Measurements from ENCODE around the gene PIPOX.

Gene PIPOX

DNA sequence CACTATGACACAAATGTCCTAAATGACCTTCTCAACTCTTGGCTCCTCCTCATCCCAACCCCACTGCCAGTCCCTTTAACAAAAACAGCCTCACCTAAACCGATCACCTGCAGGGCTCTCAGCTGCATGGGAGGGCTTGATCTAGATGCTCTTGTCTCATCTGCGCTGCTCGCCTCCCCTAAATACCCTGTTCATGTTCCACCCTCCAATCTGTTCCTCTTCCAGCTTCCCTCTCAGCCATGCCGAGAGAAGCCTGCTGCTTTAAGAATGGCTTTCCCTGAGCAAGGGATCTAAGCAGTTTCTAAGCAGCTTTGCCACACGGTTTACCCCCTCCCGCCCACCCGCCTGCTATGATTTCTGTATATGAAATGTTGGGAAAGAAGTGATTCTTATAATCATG, 23.7 kb downstream of the PIPOX start:
- ATAC-seq (replicated peaks) (no peak), DNase-seq (no peak)
- Mint-ChIP-seq H3K27ac (no peak overlapping the region), H3K4me1 (no peaks in the 10 kb centered on the region), H3K4me3 (no peak overlapping the region), H3K27me3 (no peaks in the 10 kb centered on the region), H3K36me3 (no peaks in the 10 kb centered on the region), H3K9me3 (no peaks in the 10 kb centered on the region)

DNA sequence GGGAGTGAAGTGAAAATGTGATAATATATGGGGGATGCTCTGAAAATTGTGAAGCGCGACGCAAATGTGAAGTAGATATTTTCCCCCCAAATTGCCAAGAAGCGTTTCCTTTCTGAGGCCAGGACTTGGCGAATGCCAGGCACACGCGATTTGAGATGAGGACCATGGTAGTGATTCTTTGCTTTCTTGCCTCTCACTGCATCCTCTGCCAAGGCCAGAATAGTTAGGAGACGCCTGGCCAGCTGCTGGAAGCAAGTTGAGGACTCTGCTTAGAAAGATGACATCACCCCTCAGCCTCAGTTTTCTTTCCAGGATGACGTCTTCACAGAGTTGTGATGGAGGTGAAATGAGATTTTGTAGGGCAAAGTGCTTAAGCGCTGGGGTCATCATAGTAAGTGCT, 25.9 kb downstream of the PIPOX start:
- ATAC-seq (replicated peaks) (no peak), DNase-seq (no peak)
- Mint-ChIP-seq H3K27ac (no peak overlapping the region), H3K36me3 (no peaks in the 10 kb centered on the region), H3K27me3 (no peaks in the 10 kb centered on the region), H3K4me3 (no peak overlapping the region), H3K9me3 (no peaks in the 10 kb centered on the region), H3K4me1 (no peaks in the 10 kb centered on the region)

DNA sequence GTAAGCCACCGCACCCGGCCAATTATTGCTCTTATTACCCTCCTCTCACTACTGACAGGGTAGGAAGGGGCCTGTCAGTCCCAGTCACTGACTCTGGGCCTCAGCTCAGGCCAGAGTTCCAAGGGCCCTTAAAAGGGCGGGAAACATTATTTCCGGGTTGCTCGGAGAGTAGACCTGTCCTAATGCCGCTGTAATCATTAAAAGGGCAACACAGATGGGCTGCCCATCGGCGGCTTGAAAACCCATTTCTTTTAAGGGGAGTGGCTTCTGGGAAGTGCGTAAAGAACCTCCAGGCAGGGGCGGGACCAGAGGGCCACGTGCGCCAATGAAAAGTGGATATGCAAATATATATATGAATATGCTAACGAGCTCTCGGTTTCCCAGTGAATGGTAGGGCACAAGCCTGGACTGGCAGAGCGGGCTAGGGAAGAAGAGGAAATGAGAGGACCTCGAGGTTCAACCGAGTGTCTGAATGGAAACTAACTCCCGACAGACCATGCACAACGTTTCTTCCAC, 26.6 kb downstream of the PIPOX start:
- DNase-seq: no peak
- Mint-ChIP-seq H3K9me3 (no peaks in the 10 kb centered on the region), H3K27ac (no peak overlapping the region)

DNA sequence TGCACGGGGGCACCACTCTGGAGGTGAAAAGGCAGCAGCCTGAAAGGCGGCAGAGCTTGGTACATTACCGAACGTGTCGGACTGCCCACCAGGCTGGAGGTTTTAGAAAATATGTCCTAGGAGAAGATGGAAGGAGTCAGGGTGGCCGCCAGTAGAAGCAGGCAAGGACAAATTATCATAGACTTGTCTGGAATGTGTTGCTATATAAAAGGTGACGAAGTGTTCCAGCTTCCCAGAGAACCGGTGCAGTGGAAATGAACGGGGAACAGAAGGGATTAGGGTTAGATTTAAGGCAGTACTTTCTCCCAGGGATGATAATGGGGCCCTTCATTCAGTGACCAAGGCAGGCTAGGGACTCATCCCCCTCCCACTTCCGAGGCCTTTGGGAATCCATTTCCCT, 27.4 kb downstream of the PIPOX start:
- Mint-ChIP-seq H3K27ac (no peak overlapping the region), H3K27me3 (no peaks in the 10 kb centered on the region)

More for the DNA sequence above, 26.6 kb downstream of the PIPOX start:
- Mint-ChIP-seq H3K4me3 (no peak overlapping the region), H3K36me3 (no peaks in the 10 kb centered on the region), H3K27me3 (no peaks in the 10 kb centered on the region), H3K4me1 (no peaks in the 10 kb centered on the region)
- no peak for ATAC-seq (replicated peaks)

DNA sequence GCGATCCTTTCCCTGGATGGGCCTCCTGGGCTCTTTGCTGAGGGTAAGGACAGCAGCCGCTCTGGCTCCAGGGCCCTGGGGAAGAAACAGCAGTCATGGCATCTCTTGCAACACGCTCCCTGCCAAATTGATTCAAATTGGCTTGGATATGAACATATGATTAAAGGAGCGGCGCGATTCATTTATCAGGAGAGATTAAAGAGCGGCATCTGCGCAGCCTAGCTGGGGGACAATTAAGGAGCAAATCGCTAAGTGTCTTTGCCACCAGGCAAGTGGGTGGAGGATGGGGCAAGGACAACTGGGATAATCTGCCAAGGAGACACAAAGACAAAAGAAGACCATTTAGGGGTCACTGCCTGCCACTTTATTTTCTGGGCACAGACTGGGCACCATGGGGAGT, 27.8 kb downstream of the PIPOX start:
- no peaks in the 10 kb centered on the region for H3K9me3 Mint-ChIP-seq

More for the DNA sequence above, 27.4 kb downstream of the PIPOX start:
- DNase-seq (no peak), ATAC-seq (replicated peaks) (no peak)
- Mint-ChIP-seq H3K9me3 (no peaks in the 10 kb centered on the region), H3K4me1 (no peaks in the 10 kb centered on the region), H3K36me3 (no peaks in the 10 kb centered on the region), H3K4me3 (no peak overlapping the region)

DNA sequence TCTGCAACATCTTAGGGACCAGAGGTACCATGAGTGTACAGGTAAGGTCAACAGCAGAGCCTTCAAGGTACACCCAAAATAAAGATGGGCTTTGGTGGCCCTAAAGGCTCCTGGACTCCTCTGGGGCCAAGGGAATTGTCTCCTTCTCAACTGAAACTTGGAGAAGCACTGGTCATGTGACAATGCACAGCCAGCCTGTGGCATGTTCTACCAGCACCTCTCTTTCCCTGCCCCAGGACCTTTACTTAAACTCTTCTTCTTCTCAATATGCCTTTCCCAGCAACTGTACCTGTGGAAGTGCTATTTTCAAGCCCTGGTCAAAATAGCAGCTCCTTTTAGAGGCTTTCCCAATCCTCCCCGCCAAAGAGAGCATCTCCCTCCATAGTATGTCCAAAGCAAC, 28.4 kb downstream of the PIPOX start:
- DNase-seq: no peak
- Mint-ChIP-seq H3K36me3 (no peaks in the 10 kb centered on the region), H3K27ac (no peak overlapping the region), H3K4me3 (no peak overlapping the region), H3K27me3 (no peaks in the 10 kb centered on the region), H3K4me1 (no peaks in the 10 kb centered on the region), H3K9me3 (no peaks in the 10 kb centered on the region)
- ATAC-seq (replicated peaks): no peak

More for the DNA sequence above, 27.8 kb downstream of the PIPOX start:
- Mint-ChIP-seq H3K36me3 (no peaks in the 10 kb centered on the region), H3K27me3 (no peaks in the 10 kb centered on the region), H3K4me3 (no peak overlapping the region), H3K27ac (no peak overlapping the region), H3K4me1 (no peaks in the 10 kb centered on the region)
- DNase-seq (no peak), ATAC-seq (replicated peaks) (no peak)

DNA sequence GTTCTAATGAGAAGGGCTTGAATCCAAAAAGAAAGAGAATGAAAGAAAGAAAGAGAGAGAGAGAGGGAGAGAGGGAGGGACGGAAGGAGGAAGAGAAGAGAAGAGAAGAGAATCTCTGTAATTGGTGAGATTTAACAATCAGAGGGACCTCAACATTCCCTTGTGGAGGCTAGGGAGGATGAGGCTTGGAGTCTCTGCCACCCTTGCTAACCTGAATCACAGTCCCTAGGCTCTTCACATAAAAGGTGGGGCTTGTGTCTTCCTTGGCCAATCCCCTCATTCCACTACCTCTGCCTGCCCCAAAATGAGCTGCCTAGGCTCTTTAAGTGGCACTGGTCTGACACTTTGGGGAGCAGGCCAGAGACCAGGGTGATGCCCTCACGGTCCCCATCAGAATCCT, 30.1 kb downstream of the PIPOX start:
- Mint-ChIP-seq H3K4me1 (no peaks in the 10 kb centered on the region), H3K36me3 (peaks cover 4 to 8% of the 10 kb centered on the region in 2 donors), H3K27me3 (no peaks in the 10 kb centered on the region), H3K9me3 (no peaks in the 10 kb centered on the region), H3K4me3 (no peak overlapping the region), H3K27ac (peak overlapping the region; percentile 53)
- DNase-seq: no peak
- no peak for ATAC-seq (replicated peaks)

DNA sequence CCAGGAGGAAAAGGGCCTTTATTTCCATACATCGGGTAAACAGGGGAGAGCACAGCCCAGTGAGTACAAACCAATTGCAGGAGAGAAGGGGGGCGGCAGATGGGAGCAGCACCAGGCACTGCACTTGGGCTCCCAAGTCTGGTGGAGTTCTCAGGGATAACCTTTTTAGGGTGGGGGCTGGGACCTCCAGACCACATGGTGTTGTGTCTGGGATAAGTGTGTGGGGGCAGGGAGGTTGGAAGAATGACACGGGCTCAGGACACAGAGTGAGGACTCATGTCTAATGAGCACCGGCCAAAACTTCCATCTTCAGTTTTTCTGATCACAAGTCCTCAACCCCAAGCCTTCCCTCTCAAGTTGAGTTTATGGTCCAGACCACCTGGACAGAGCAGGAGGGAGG, 30.6 kb downstream of the PIPOX start:
- no peaks in the 10 kb centered on the region for H3K9me3 Mint-ChIP-seq
- no peaks in the 10 kb centered on the region for H3K27me3 Mint-ChIP-seq
- no peak for ATAC-seq (replicated peaks)
- H3K36me3 Mint-ChIP-seq: peaks cover 4 to 8% of the 10 kb centered on the region in 2 donors
- H3K4me1 Mint-ChIP-seq: no peaks in the 10 kb centered on the region
- peak overlapping the region; percentile 37 for H3K27ac Mint-ChIP-seq
- DNase-seq: no peak
- H3K4me3 Mint-ChIP-seq: no peak overlapping the region

DNA sequence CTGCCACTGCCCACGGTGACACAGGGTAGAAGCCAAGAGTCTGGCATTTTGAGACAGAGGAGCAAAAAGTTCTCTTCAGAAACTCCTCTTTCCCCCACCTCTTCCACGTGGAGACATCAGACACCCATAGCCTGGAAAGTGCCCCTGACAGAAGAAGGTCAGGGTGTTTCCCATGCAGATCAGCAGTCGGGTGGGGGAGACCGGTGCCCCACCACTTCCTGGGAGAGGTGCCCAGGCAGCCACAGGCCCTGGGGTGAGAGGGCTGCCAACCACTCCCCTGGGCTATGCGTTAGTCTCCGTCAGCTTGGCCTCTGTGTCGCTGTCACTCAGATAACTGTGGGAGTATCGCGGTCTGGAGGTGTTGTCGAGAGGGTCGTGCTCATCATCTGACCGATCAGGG, 31.5 kb downstream of the PIPOX start:
- Mint-ChIP-seq H3K27ac (no peak overlapping the region), H3K27me3 (no peaks in the 10 kb centered on the region), H3K4me3 (no peak overlapping the region), H3K4me1 (no peaks in the 10 kb centered on the region), H3K36me3 (peaks cover 6 to 8% of the 10 kb centered on the region in 2 donors), H3K9me3 (no peaks in the 10 kb centered on the region)
- no peak for ATAC-seq (replicated peaks)
- no peak for DNase-seq

DNA sequence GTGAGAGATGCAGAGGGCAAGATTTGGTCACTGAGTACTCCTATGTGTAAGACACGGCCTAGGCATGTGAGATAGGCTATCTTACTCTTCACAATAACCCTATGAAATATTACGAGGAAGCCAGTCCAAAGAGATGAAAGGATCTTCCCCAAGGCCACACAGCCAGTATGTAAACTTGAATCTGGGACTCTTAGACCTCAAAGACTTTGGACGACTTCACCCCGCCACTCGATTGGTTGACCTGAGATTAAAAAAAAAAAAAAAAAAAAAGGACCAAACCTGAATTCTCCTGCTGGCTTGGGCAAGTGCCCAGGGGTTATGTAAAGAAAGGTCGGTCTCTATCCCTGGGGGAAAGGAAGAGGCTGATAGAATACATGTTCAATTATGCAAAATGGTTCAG, 33.1 kb downstream of the PIPOX start:
- H3K4me1 Mint-ChIP-seq: no peaks in the 10 kb centered on the region
- ATAC-seq (replicated peaks) (no peak), DNase-seq (no peak)
- H3K27me3 Mint-ChIP-seq: no peaks in the 10 kb centered on the region
- no peak overlapping the region for H3K4me3 Mint-ChIP-seq
- no peak overlapping the region for H3K27ac Mint-ChIP-seq
- H3K36me3 Mint-ChIP-seq: peaks cover 20% of the 10 kb centered on the region in 2 donors
- no peaks in the 10 kb centered on the region for H3K9me3 Mint-ChIP-seq

DNA sequence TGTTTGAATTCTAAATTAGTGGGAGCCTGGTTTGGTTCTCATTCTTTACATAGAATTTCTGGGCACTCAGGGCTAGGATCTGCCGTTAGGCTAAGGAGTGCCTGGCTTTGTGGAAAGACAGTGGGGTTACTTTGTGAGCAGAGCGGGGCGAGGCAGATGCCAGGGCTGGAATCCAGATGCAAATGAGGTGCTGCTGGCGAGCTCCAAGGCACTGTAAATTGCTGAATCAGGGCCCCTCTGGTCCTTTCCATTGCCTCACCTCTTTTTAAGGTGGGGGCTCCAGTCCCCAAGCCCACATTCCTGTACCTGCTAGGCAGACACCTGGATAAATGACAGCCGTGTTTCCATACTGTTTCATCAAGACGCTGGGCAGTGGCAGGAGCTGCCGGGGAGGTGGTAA, 33.8 kb downstream of the PIPOX start:
- no peak for ATAC-seq (replicated peaks)
- H3K36me3 Mint-ChIP-seq: peaks cover 26% of the 10 kb centered on the region in 2 donors
- DNase-seq: no peak
- no peaks in the 10 kb centered on the region for H3K27me3 Mint-ChIP-seq
- no peaks in the 10 kb centered on the region for H3K9me3 Mint-ChIP-seq
- H3K4me3 Mint-ChIP-seq: no peak overlapping the region
- H3K27ac Mint-ChIP-seq: peak overlapping the region; percentile 71
- H3K4me1 Mint-ChIP-seq: no peaks in the 10 kb centered on the region

DNA sequence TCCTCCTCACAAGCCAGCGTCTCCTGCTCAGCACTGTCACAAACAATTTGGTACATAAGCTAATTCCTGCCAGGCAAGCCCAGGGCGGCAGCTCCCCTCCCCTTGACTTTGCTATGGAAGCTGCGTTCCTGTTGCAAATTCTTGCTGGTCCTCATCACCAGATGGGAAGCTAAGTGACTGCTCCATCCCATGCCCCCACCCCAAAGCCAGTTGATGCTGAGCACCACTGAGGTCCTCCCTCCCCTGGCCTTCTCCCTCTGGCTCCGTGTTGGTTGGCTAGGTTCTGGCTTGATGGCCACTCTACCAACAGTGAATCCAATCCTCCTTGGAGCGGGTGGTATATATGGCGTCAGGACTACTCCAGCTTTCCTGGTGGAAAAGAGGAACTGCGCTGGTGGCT, 34.4 kb downstream of the PIPOX start:
- no peak for ATAC-seq (replicated peaks)
- Mint-ChIP-seq H3K27ac (peak overlapping the region; percentile 47), H3K27me3 (no peaks in the 10 kb centered on the region), H3K4me3 (no peak overlapping the region), H3K9me3 (no peaks in the 10 kb centered on the region), H3K4me1 (no peaks in the 10 kb centered on the region), H3K36me3 (peaks cover 27 to 32% of the 10 kb centered on the region in 2 donors)
- no peak for DNase-seq

DNA sequence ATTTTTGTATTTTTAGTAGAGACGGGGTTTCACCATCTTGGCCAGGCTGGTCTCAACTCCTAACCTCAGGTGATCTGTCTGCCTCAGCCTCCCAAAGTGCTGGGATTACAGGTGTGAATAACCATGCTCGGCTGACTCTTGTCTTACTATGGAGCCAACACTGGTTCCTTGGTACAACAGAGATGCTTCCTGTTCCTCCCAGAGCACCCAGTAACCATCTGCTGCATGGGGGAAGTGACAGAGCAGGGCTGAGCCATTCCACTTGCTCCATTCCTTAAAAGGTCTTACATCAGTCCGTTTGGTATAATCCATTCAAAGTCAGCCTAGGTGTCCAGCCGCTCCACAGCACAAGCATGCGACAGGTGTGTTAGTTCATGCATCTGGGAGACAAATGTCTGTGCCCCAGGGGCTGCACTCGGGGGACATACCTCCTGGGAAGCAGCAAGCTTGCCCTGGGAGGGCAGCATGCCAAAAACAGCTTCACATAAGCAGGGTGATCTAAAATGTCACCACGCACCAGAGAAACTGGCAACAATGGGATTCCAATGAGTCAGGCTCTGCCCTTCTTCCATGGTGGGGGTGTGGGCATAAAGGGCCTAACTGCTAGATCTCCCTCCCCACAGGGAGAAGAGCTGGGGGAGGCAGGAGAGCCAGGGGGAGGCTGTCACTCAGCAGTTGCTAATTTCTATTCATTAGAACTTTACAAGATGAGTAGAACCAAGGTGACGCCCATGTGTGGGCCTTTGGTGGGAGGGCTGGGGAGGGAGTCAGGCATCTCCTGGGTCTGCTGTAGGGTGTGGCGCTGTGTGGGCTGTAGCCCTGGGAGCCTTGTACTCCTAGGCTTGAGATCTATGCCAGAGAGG, 35.5 kb downstream of the PIPOX start:
- Mint-ChIP-seq H3K4me1 (no peaks in the 10 kb centered on the region), H3K4me3 (no peak overlapping the region), H3K9me3 (no peaks in the 10 kb centered on the region), H3K27me3 (no peaks in the 10 kb centered on the region), H3K27ac (peak overlapping the region; percentile 25), H3K36me3 (peaks cover 27 to 36% of the 10 kb centered on the region in 2 donors)
- ATAC-seq (replicated peaks) (no peak), DNase-seq (no peak)

DNA sequence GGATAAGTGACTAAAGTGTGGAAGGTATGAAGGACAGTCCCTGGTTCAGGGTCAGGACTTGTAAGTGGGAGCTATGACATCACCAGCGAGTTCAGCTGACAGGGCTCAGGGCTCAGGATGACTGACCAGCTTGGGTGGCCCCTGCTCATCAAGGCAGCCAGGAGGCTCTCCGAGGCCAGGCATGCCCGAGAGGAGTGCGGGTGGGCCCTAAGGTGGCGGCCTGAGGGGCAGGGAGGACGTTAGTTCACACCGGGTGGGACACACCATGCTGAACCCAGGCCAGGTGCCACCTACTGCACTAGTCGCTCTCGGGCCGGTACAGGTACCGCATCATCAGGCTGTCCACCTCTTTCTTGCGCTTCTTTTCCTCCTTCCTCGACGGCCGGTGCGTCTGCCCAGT, 36.5 kb downstream of the PIPOX start:
- Mint-ChIP-seq H3K9me3 (no peaks in the 10 kb centered on the region), H3K4me3 (no peak overlapping the region), H3K27ac (no peak overlapping the region), H3K4me1 (no peaks in the 10 kb centered on the region), H3K27me3 (no peaks in the 10 kb centered on the region), H3K36me3 (peaks cover 33 to 42% of the 10 kb centered on the region in 2 donors)
- DNase-seq (no peak), ATAC-seq (replicated peaks) (no peak)

DNA sequence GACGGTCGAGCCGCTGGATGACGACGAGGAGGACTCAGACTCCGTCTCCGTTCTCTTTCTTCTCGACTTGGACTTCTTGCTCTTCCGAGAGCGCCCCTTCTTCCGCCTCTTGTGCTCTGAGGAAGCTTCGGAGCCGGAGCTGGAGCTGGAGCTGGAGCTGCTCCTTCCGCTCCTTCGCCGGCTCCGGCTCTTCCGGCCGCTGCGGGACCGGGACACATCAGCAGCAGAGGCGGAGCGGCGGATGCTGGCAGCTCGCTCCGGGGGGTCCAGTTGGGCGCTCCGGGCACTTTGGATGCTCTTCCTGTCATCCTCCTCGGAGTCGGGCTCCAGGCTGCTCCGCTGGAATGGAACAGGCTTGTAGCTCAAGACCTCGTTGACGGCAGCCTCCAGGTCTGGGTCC, 36.9 kb downstream of the PIPOX start:
- no peak overlapping the region for H3K4me3 Mint-ChIP-seq
- H3K9me3 Mint-ChIP-seq: no peaks in the 10 kb centered on the region
- H3K27ac Mint-ChIP-seq: peak overlapping the region; percentile 76
- ATAC-seq (replicated peaks) (no peak), DNase-seq (no peak)
- no peaks in the 10 kb centered on the region for H3K27me3 Mint-ChIP-seq
- peaks cover 33 to 42% of the 10 kb centered on the region in 2 donors for H3K36me3 Mint-ChIP-seq
- no peaks in the 10 kb centered on the region for H3K4me1 Mint-ChIP-seq

Measured in stimulated activated naive B cell treated with anti-CD40 and anti-IgM and Interleukin-4, amounts not matched to agents 10 μg/mL and 1 μg/mL and 100 μg/mL, for 72 hours (primary cell).